OCI-LY7 (cell line): ENCODE results near the gene PGP. TPM values are rescaled to one million over a fixed set of nuclear protein-coding genes. Genes with fewer than 3 reads are reported as not detected.

Experiments
- BruUV-seq: library from RNA; stranded (reverse); fragments of 400-500 nt; replicated peaks from 2 replicates; lab custom pipeline; 2021; lab: Mats Ljungman, UMichigan
- CTCF ChIA-PET: fragments of 300-600 bp; sonication (Branson Sonifier 250); formaldehyde crosslinking; loops from one replicate; lab custom pipeline; 2022; ENCODE audit warnings: antibody characterized with exemption; ENCODE audit not compliant: unreplicated experiment; lab: Charles Lee
- POLR2A ChIA-PET: fragments of 300-600 bp; sonication (Branson Sonifier 250); formaldehyde crosslinking; loops from one replicate; lab custom pipeline; 2022; ENCODE audit warnings: antibody characterized with exemption; lab: Charles Lee
- DNase-seq: peaks from one replicate; pipeline ENCODE4 v3.0.0-alpha.2; 2015; ENCODE audit warnings: low spot score
- H2AFZ ChIP-seq: fragments of 200-600 bp; sonication (generic), shearing (Covaris generic); 2 replicates; pipeline ENCODE4 v1.6.1; 2014; ENCODE audit warnings: mild to moderate bottlenecking, antibody characterized with exemption, low read length, moderate library complexity
- H3K27ac ChIP-seq: fragments of 200-600 bp; sonication (generic); 2 replicates; pipeline ENCODE4 v1.5.1; 2014; ENCODE audit warnings: mixed run types, low read depth, mild to moderate bottlenecking, moderate library complexity, low read length, inconsistent platforms; ENCODE audit not compliant: poor library complexity, severe bottlenecking
- H3K36me3 ChIP-seq: fragments of 200-600 bp; sonication (generic); 2 replicates; pipeline ENCODE4 v1.6.1; 2014; ENCODE audit warnings: mild to moderate bottlenecking, antibody characterized with exemption, low read length, moderate library complexity, mixed read lengths; ENCODE audit not compliant: insufficient read depth
- H3K4me1 ChIP-seq: fragments of 200-600 bp; sonication (generic); 2 replicates; pipeline ENCODE4 v1.5.1; 2014; ENCODE audit warnings: mild to moderate bottlenecking, low read length; ENCODE audit not compliant: insufficient read depth, poor library complexity, severe bottlenecking
- H3K4me2 ChIP-seq: fragments of 200-600 bp; sonication (generic); 2 replicates; pipeline ENCODE4 v1.6.1; 2014; ENCODE audit warnings: mild to moderate bottlenecking, low read length
- H3K4me3 ChIP-seq: fragments of 200-600 bp; sonication (generic); 2 replicates; pipeline ENCODE4 v1.5.1; 2014; ENCODE audit warnings: mild to moderate bottlenecking, low read depth, low read length; ENCODE audit not compliant: poor library complexity, severe bottlenecking
- H3K79me2 ChIP-seq: fragments of 200-600 bp; sonication (generic); 2 replicates; pipeline ENCODE4 v1.6.1; 2016; ENCODE audit warnings: low read depth, mild to moderate bottlenecking, low read length, moderate library complexity, mixed read lengths; ENCODE audit not compliant: insufficient read depth
- H3K9me2 ChIP-seq: fragments of 200-600 bp; sonication (generic); 2 replicates; pipeline ENCODE4 v1.6.1; 2016; ENCODE audit warnings: mild to moderate bottlenecking, low read length, mixed read lengths; ENCODE audit not compliant: insufficient read depth
- H3K9me3 ChIP-seq: fragments of 200-600 bp; sonication (generic); 2 replicates; pipeline ENCODE4 v1.6.1; 2014; ENCODE audit warnings: mild to moderate bottlenecking, mixed run types, low read length, mixed read lengths
- H4K20me1 ChIP-seq: fragments of 200-600 bp; sonication (generic); 2 replicates; pipeline ENCODE4 v1.6.1; 2014; ENCODE audit warnings: mild to moderate bottlenecking, antibody characterized with exemption, low read length, moderate library complexity, mixed read lengths; ENCODE audit not compliant: insufficient read depth
- EZH2phosphoT487 ChIP-seq: fragments of 200-600 bp; sonication (generic); IDR thresholded peaks from 2 replicates; pipeline ENCODE4 v1.6.1; 2018; ENCODE audit warnings: low read depth, borderline replicate concordance, mild to moderate bottlenecking, mixed run types, antibody characterized with exemption, low read length, moderate library complexity, mixed read lengths
- intact Hi-C: fragments of 100-400 bp; cut with micrococcal nuclease; formaldehyde crosslinking; loops from one replicate; pipeline ENCODE4 v1.10.0; 2022; ENCODE audit not compliant: unreplicated experiment
- total RNA-seq, 2 experiments: library from RNA; depleted of rRNA in 1 of 2; stranded (reverse); fragments of >200 nt in 1 of 2; shearing (Covaris generic) in 1 of 2; gene quantifications; 2 replicates each; pipeline ENCODE4 v1.2.3, GENCODE V29; 2014 to 2022
- TF ChIP-seq, protein P1 (sequence below): fragments of 200-600 bp; sonication (generic); conservative IDR thresholded peaks from 2 replicates; pipeline ENCODE4 v1.5.1; 2014; ENCODE audit warnings: mild to moderate bottlenecking, antibody characterized with exemption, low read length, moderate library complexity, mixed read lengths

The PGP gene
- total RNA-seq, 2 experiments from 2014 or later = 37.9 to 44.2 TPM

DNA sequence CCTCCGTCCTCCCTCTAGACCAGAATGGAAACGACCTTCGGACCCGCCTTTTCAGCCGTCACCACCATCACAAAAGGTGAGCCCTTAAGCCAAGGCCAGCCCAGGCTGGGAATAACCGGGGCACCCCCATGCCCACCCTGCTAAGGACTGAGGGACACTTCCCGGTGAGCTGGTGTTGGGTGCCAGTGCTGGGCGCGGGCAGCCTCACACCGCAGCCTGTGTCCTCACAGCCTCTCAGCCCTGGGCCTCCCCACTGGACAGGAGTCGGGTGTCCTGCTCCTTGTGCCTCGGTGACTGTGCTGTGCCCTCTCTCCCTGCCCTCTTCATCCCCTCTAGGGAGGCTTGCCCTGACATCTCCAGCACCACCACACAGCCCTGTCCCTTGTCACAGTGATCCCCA is 48.8 kb downstream of the PGP start:
- TF ChIP-seq, protein P1, sequence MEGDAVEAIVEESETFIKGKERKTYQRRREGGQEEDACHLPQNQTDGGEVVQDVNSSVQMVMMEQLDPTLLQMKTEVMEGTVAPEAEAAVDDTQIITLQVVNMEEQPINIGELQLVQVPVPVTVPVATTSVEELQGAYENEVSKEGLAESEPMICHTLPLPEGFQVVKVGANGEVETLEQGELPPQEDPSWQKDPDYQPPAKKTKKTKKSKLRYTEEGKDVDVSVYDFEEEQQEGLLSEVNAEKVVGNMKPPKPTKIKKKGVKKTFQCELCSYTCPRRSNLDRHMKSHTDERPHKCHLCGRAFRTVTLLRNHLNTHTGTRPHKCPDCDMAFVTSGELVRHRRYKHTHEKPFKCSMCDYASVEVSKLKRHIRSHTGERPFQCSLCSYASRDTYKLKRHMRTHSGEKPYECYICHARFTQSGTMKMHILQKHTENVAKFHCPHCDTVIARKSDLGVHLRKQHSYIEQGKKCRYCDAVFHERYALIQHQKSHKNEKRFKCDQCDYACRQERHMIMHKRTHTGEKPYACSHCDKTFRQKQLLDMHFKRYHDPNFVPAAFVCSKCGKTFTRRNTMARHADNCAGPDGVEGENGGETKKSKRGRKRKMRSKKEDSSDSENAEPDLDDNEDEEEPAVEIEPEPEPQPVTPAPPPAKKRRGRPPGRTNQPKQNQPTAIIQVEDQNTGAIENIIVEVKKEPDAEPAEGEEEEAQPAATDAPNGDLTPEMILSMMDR = no peak
- no peak for TF ChIP-seq EZH2phosphoT487
- no TSS peak for BruUV-seq
- intact Hi-C loops = no loop called here
- Histone ChIP-seq H3K9me3 (0 out of 2 replicates have a peak, but pooled peaks cover 8% of the 10 kb centered on the region), H3K79me2 (peaks cover 4% of the 10 kb centered on the region; the same call in 1 of the 2 replicates), H3K4me2 (no peak overlapping the region), H2AFZ (no peak overlapping the region), H4K20me1 (no peaks in the 10 kb centered on the region), H3K4me1 (no peaks in the 10 kb centered on the region), H3K36me3 (peaks cover 68% of the 10 kb centered on the region), H3K4me3 (no peak overlapping the region), H3K27ac (no peak overlapping the region), H3K9me2 (no peaks in the 10 kb centered on the region)
- no peak for DNase-seq
- POLR2A ChIA-PET = no interaction called here
- CTCF ChIA-PET = no interaction called here

DNA sequence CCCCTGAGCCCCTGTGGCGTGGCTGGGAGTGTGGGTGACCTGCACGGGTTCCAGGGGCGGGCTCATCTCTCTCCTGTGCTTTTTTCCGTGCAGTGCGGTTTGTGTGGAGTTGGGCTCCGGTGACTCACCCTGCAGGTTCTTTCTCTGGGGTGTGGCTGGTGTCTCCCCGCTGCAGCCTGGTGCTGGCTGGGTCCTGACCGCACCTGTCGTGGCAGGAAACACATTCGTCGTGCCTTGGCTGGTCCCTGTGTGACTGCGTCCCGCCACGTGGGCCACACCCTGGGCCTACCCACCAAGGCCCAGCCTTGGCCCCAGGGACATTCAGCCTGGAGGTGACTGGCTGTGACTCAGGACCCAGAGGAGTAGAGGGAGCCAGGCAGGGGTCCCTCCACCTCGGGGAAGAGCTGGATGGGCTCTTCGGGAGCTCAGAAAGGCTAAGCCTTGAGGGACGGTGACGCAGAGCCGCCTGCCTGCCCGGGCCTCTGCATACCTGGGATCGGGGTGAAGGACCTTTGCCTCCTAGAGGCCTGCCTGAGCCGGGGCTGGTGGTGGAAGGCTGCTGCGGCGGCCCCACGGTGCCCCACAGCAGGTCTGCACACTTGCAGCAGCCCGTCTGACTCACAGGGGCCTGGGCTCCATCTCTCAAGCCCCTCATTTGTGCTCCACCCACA is 51.3 kb downstream of the PGP start:
- no peak for TF ChIP-seq EZH2phosphoT487
- TF ChIP-seq, protein P1 = no peak
- ChIA-PET CTCF (no interaction called here), POLR2A (no interaction called here)
- H4K20me1 ChIP-seq = no peaks in the 10 kb centered on the region
- DNase-seq = no peak
- BruUV-seq = no TSS peak
- H3K4me2 ChIP-seq = no peak overlapping the region
- H3K9me3 ChIP-seq = 0 out of 2 replicates have a peak, but pooled peaks cover 8% of the 10 kb centered on the region
- no peak overlapping the region for H3K4me3 ChIP-seq
- no peak overlapping the region for H2AFZ ChIP-seq
- peaks cover 71% of the 10 kb centered on the region for H3K36me3 ChIP-seq
- intact Hi-C loops = no loop called here
- peaks cover 14% of the 10 kb centered on the region for H3K79me2 ChIP-seq
- H3K4me1 ChIP-seq = no peaks in the 10 kb centered on the region
- no peak overlapping the region for H3K27ac ChIP-seq
- H3K9me2 ChIP-seq = no peaks in the 10 kb centered on the region

DNA sequence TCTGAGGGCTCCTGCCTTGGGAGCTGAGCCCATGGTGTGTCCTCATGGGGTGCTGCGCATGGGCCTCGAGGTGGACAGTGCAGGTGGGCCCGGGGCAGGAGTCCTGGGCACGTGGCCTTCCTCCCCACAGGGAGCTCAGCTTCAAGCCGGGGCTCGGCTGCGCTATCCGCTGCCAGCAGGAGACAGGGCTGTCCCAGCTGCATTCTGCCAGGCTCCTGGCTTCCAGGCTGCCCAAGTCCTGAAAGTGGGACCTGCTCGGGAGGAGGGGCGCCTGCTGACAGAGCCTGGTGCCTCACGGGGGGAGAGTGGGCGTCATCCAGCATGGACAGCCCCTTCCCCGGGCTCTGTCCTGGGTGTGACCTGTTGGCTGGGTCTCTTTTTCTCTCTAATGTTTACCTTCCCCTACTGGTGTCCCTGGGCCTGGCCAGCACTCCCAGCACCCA is 51.9 kb downstream of the PGP start:
- no peak for DNase-seq
- Histone ChIP-seq H3K4me2 (no peak overlapping the region), H4K20me1 (no peaks in the 10 kb centered on the region), H3K79me2 (peaks cover 21% of the 10 kb centered on the region), H3K9me2 (no peaks in the 10 kb centered on the region), H2AFZ (no peak overlapping the region), H3K36me3 (peaks cover 64% of the 10 kb centered on the region), H3K4me1 (no peaks in the 10 kb centered on the region), H3K27ac (no peak overlapping the region), H3K4me3 (no peak overlapping the region), H3K9me3 (0 out of 2 replicates have a peak, but pooled peaks cover 8% of the 10 kb centered on the region)
- POLR2A ChIA-PET = no interaction called here
- CTCF ChIA-PET = no interaction called here
- intact Hi-C loops = no loop called here
- no TSS peak for BruUV-seq
- TF ChIP-seq, protein P1 = no peak
- no peak for TF ChIP-seq EZH2phosphoT487
